Upper lobe of right lung (tissue), 1 donor: ENCODE data around the gene DNMT1. TPM values are rescaled to one million over a fixed set of nuclear protein-coding genes. Genes with fewer than 3 reads are reported as not detected.

Experiments
- ATAC-seq: fragments of 200-7000 bp; cut with Tn5 transposase; one replicate; pipeline ENCODE4 v1.9.1; 2020; ENCODE audit warnings: mild to moderate bottlenecking, moderate library complexity
- DNase-seq: peaks from one replicate; pipeline ENCODE4 v3.0.0-alpha.2; 2020
- H3K27ac ChIP-seq: fragments of 200-600 bp; one replicate; pipeline ENCODE4 v1.8.0; 2022
- H3K27me3 ChIP-seq: fragments of 200-600 bp; one replicate; pipeline ENCODE4 v1.8.0; 2022; ENCODE audit warnings: mild to moderate bottlenecking
- H3K36me3 ChIP-seq: fragments of 200-600 bp; one replicate; pipeline ENCODE4 v1.8.0; 2022
- H3K4me1 ChIP-seq: fragments of 200-600 bp; one replicate; pipeline ENCODE4 v1.8.0; 2022
- H3K4me3 ChIP-seq: fragments of 200-600 bp; one replicate; pipeline ENCODE4 v1.8.0; 2022; ENCODE audit warnings: mild to moderate bottlenecking
- H3K9me3 ChIP-seq: fragments of 200-600 bp; one replicate; pipeline ENCODE4 v1.8.0; 2022
- intact Hi-C: fragments of 100-400 bp; cut with DNase I; formaldehyde crosslinking; loops from one replicate; pipeline ENCODE4 v1.11.0; 2022
- total RNA-seq: library from RNA; stranded (reverse); fragmentation: NEBNext Ultra II Directional; extraction: Animal tissue kit (Norgen Biotek cat#: 25700); gene quantifications from one replicate; pipeline ENCODE4 v1.2.1, GENCODE V29; 2021
- TF ChIP-seq, protein P1 (sequence below): fragments of 200-600 bp; IDR thresholded peaks from one replicate; pipeline ENCODE4 v1.8.0; 2022; ENCODE audit warnings: antibody characterized with exemption
- donor health status: DM: no; HTN: yes; CAD: no; lungs with severe emphysema.

The DNMT1 gene
- total RNA-seq, 1 donor from 2014 or later = 72.1 TPM

DNA sequence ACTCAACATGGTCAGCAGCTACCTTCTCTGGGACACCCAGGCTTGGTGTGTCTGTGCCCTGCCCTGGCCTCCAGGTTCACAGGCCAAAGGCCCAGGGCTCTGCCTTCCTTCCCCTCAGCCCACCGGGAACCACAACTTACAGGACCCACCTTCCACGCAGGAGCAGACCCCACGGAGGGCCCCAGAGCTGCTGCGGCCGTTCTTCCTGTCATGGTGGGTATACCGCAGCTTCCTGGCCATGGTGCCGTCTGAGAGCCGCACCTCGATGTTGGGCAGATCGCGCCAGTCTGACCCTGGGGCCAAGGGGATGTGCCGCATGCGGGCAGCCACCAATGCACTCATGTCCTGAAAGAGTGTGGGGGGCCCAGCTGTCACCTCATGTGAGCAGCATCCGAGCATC lies 57.8 kb downstream of the DNMT1 start:
- H3K27ac ChIP-seq = no peak overlapping the region
- DNase-seq (no peak), ATAC-seq (no peak)
- H3K36me3 ChIP-seq = peaks cover 94% of the 10 kb centered on the region
- TF ChIP-seq, protein P1, sequence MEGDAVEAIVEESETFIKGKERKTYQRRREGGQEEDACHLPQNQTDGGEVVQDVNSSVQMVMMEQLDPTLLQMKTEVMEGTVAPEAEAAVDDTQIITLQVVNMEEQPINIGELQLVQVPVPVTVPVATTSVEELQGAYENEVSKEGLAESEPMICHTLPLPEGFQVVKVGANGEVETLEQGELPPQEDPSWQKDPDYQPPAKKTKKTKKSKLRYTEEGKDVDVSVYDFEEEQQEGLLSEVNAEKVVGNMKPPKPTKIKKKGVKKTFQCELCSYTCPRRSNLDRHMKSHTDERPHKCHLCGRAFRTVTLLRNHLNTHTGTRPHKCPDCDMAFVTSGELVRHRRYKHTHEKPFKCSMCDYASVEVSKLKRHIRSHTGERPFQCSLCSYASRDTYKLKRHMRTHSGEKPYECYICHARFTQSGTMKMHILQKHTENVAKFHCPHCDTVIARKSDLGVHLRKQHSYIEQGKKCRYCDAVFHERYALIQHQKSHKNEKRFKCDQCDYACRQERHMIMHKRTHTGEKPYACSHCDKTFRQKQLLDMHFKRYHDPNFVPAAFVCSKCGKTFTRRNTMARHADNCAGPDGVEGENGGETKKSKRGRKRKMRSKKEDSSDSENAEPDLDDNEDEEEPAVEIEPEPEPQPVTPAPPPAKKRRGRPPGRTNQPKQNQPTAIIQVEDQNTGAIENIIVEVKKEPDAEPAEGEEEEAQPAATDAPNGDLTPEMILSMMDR = no peak
- H3K27me3 ChIP-seq = no peaks in the 10 kb centered on the region
- H3K4me1 ChIP-seq = no peaks in the 10 kb centered on the region
- intact Hi-C loops = no loop called here
- peak overlapping the region; percentile 45 for H3K4me3 ChIP-seq
- no peaks in the 10 kb centered on the region for H3K9me3 ChIP-seq

DNA sequence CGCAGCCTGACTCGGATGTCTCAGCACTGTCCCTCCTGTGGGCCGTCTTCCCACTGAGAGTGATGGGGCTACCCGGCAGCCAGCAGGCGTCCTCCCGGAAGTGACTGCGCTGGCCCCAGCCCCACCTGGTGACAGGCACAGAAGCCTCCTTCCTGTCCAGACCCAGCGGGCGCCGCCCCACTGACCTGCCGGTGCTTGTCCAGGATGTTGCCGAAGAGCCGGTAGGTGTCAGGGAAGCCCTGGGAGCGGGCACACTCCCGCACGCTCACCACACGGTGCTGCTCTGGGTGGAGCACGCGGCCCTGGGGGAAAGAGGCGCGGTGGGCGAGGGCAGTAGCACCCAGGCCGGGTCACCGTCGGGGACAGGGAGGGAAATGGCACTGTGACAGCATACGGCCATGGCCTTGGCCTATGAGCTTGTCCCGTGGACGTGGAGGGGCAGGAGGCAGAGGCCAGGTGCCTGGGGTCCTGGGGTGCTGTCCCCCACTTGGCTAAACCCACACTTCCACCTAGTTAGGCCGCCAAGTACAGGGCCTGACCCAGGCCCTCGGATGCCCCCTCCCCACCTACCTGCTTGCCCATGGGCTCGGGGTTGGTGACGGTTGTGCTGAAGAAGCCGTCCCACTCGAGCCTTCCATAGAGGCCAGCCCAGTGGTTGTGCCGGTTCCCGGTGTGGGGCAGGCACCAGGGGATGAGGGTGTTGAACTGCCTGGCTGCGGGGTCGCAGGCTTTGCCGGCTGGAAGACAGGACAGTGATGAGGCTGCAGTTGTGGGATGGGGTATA lies 59.0 kb downstream of the DNMT1 start:
- Histone ChIP-seq H3K27ac (peak overlapping the region; percentile 65), H3K9me3 (no peaks in the 10 kb centered on the region), H3K27me3 (no peaks in the 10 kb centered on the region), H3K36me3 (peaks cover 94% of the 10 kb centered on the region), H3K4me3 (peak overlapping the region; percentile 45), H3K4me1 (no peaks in the 10 kb centered on the region)
- intact Hi-C loops = no loop called here
- TF ChIP-seq, protein P1 = no peak
- peak; percentile 86 for ATAC-seq
- peak; percentile 91 for DNase-seq

GRCh38 chr19:10134040-10134439 lies 60.7 kb downstream of the DNMT1 start:
- intact Hi-C loops = no loop called here
- DNase-seq (no peak), ATAC-seq (no peak)
- TF ChIP-seq, protein P1 = no peak
- Histone ChIP-seq H3K27ac (no peak overlapping the region), H3K4me3 (no peak overlapping the region), H3K36me3 (peaks cover 89% of the 10 kb centered on the region), H3K27me3 (no peaks in the 10 kb centered on the region), H3K4me1 (no peaks in the 10 kb centered on the region), H3K9me3 (no peaks in the 10 kb centered on the region)

- DNase-seq = no peak
- Histone ChIP-seq H3K9me3 (no peaks in the 10 kb centered on the region), H3K36me3 (peaks cover 86% of the 10 kb centered on the region), H3K27ac (no peak overlapping the region), H3K27me3 (no peaks in the 10 kb centered on the region), H3K4me3 (no peak overlapping the region), H3K4me1 (no peaks in the 10 kb centered on the region)
- TF ChIP-seq, protein P1 = no peak
- no peak for ATAC-seq
- intact Hi-C loops = no loop called here
These were observed 61.2 kb downstream of the DNMT1 start for GRCh38 chr19:10133596-10133995.

GRCh38 chr19:10132905-10133304 lies 61.8 kb downstream of the DNMT1 start:
- H3K9me3 ChIP-seq = no peaks in the 10 kb centered on the region
- H3K4me3 ChIP-seq = no peak overlapping the region
- no peaks in the 10 kb centered on the region for H3K27me3 ChIP-seq
- ATAC-seq = no peak
- TF ChIP-seq, protein P1 = no peak
- intact Hi-C loops = no loop called here
- no peak for DNase-seq
- no peak overlapping the region for H3K27ac ChIP-seq
- no peaks in the 10 kb centered on the region for H3K4me1 ChIP-seq
- H3K36me3 ChIP-seq = peaks cover 82% of the 10 kb centered on the region
